Smooth muscle cell of the brain vasculature (primary cell): ENCODE data around the gene IL17RE.

ENCODE experiments used
- DNase-seq: peaks from one replicate; pipeline ENCODE4 v3.0.0-alpha.2; 2012; ENCODE audit warnings: low read depth, low spot score

The IL17RE gene

DNA sequence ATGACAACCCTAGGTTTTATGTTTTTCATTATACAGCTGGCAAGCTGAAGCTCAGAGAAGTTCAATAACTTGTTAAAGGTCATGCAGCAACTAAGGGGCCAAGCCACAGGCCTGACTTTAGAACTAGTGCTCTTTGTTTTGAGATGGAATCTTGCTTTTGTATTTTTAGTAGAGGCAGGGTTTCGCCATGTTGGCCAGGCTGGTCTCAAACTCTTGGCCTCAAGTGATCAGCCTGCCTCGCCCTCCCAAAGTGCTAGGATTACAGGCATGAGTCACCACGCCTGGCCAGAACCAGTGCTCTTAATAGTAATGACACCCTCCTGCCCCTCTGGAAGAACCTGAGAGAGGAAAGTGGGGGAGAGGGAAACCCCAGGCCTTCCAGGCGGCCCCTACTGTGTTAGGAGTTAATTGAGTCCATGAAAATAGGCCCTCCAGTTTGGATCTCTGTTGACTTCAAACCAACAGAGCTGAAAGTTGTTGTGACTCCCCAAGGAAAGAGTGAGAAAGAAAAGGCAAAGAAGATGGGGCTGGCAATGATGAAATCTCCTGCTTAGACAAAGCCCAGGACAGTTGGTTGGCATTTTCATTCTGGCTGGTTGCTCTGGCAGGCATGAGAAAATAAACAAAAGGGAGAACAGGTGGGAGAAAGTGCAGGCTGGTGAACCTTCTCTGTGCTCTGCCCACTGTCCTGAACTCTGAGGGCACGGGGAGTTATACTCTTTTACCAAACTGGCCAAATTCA, 53.1 kb downstream of the IL17RE start:
- DNase-seq = no peak

- DNase-seq = no peak
These were observed 54.6 kb downstream of the IL17RE start for GRCh38 chr3:9957214-9957613.

DNA sequence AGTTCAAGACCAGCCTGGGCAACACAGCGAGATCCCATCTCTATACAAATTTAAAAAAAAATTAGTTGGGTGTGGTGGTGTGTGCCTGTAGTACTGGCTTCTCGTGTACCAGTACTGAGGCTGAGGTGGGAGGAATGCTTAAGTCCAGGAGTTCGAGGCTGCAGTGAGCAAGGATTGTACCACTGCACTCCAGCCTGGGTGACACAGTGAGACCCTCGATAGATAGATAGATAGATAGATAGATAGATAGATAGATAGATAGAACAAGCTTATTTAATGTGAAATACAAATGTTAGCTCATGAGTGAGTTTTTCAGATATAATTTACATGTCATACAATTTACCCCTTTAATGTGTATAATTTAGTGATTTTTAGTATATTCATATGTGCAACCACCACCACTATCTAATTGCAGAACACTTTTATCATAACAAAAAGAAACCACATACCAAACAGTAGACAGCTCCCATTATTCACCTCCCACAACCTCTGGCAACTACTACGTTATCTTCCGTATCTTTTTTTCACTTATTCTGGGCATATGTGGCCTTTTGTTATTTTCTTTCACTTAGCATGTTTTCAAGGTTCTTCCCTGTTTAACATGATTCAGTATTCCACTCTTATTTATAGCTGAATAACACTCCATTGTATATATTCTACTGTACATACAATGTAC, 62.7 kb downstream of the IL17RE start:
- DNase-seq = no peak
